Superior temporal gyrus (tissue), 1 donor: ENCODE results near the gene MYO9A.
"Not testable (repeated sequence)": the region's sequence is repeated elsewhere in the genome, so short reads cannot be mapped to it uniquely, and the experiment has no call there.

Source experiments
- DNase-seq: peaks from one replicate; pipeline ENCODE4 v3.0.0-alpha.2; 2016; ENCODE audit errors: extremely low spot score

The MYO9A gene

GRCh38 chr15:72141171-72142084 lies 23.5 kb upstream of the MYO9A start:
- no peak for DNase-seq

- no peak for DNase-seq
These were observed 22.1 kb upstream of the MYO9A start for GRCh38 chr15:72140088-72140487.

GRCh38 chr15:72139667-72140066 lies 21.7 kb upstream of the MYO9A start:
- DNase-seq = no peak

GRCh38 chr15:72136170-72137051 lies 18.5 kb upstream of the MYO9A start:
- no peak for DNase-seq

- no peak for DNase-seq
These were observed 17.8 kb upstream of the MYO9A start for GRCh38 chr15:72135719-72136118.

GRCh38 chr15:72133211-72133610 lies 15.3 kb upstream of the MYO9A start:
- DNase-seq = no peak

- DNase-seq = no peak
These were observed 14.0 kb upstream of the MYO9A start for GRCh38 chr15:72131922-72132321.

- DNase-seq = no peak
These were observed 12.3 kb upstream of the MYO9A start for GRCh38 chr15:72130272-72130671.

GRCh38 chr15:72128359-72128758 lies 10.4 kb upstream of the MYO9A start:
- no peak for DNase-seq

- DNase-seq = no peak
These were observed 9.9 kb upstream of the MYO9A start for GRCh38 chr15:72127724-72128322.

GRCh38 chr15:72124218-72124617 lies 6.3 kb upstream of the MYO9A start:
- DNase-seq = no peak

GRCh38 chr15:72117486-72118016 lies 399 bp downstream of the MYO9A start:
- DNase-seq = no peak

- DNase-seq = peak; percentile 35
These were observed 1.0 kb downstream of the MYO9A start for GRCh38 chr15:72116731-72117485.

- no peak for DNase-seq
These were observed 4.5 kb downstream of the MYO9A start for GRCh38 chr15:72113347-72114031.

GRCh38 chr15:72112805-72113204 lies 5.1 kb downstream of the MYO9A start:
- no peak for DNase-seq

GRCh38 chr15:72112116-72112515 lies 5.8 kb downstream of the MYO9A start:
- DNase-seq = no peak

- DNase-seq = no peak
These were observed 7.6 kb downstream of the MYO9A start for GRCh38 chr15:72110355-72110754.

GRCh38 chr15:72106068-72106467 lies 11.9 kb downstream of the MYO9A start:
- DNase-seq = no peak

- DNase-seq = no peak
These were observed 12.8 kb downstream of the MYO9A start for GRCh38 chr15:72105111-72105510.

- DNase-seq = not testable (repeated sequence)
These were observed 17.4 kb downstream of the MYO9A start for GRCh38 chr15:72100551-72100950.

GRCh38 chr15:72099155-72099554 lies 18.8 kb downstream of the MYO9A start:
- DNase-seq = no peak
